Peyer's patch (tissue), 4 donors: ENCODE results near the gene TIMM17A. TPM values are rescaled to one million over a fixed set of nuclear protein-coding genes. Genes with fewer than 3 reads are reported as not detected.
"Not testable (repeated sequence)": the region's sequence is repeated elsewhere in the genome, so short reads cannot be mapped to it uniquely, and the experiment has no call there.

Experiments used
- DNase-seq, 3 donors: peaks; one replicate each; pipeline ENCODE4 v3.0.0-alpha.2; 2017 to 2019
- H3K27ac ChIP-seq, 4 donors: fragments of 200-600 bp; sonication (generic); one replicate each; pipeline ENCODE4 v1.5.1; 2016 to 2019
- H3K27me3 ChIP-seq, 2 donors: fragments of 200-600 bp; sonication (generic); one replicate each; pipeline ENCODE4 v1.5.1; 2019
- H3K36me3 ChIP-seq, 3 donors: fragments of 200-600 bp; sonication (generic); one replicate each; pipeline ENCODE4 v1.5.1; 2016 to 2019
- H3K4me1 ChIP-seq, 4 donors: fragments of 200-600 bp; sonication (generic); one replicate each; pipeline ENCODE4 v1.5.1; 2016 to 2019
- H3K4me3 ChIP-seq, 4 donors: fragments of 200-600 bp; sonication (generic); 1 replicate in 3 of 4; 2 replicates in 1 of 4; pipeline ENCODE4 v1.5.1; 2016 to 2019; ENCODE audit warnings: mild to moderate bottlenecking in 1 of 4
- H3K9me3 ChIP-seq, 4 donors: fragments of 200-600 bp; sonication (generic); one replicate each; pipeline ENCODE4 v1.5.1; 2016 to 2019; ENCODE audit warnings: mild to moderate bottlenecking in 1 of 4
- CTCF ChIP-seq, 6 experiments: fragments of 450-650 bp in 4 of 6; fragments of 200-600 bp in 2 of 6; sonication (generic) in 1 of 6; IDR thresholded peaks; one replicate each; pipeline ENCODE4 v1.5.1; 2017 to 2019; ENCODE audit warnings: antibody characterized with exemption in 6 of 6, mild to moderate bottlenecking in 3 of 6, moderate library complexity in 1 of 6
- POLR2A ChIP-seq, 2 donors: fragments of 450-650 bp; IDR thresholded peaks; one replicate each; pipeline ENCODE4 v1.5.1; 2017; ENCODE audit warnings: antibody characterized with exemption in 2 of 2, mild to moderate bottlenecking in 2 of 2, moderate library complexity in 2 of 2
- total RNA-seq, 4 donors: library from RNA; depleted of rRNA; stranded (reverse); fragments of >200 nt; gene quantifications; one replicate each; pipeline ENCODE4 v1.1.0, GENCODE V29; 2016

Gene TIMM17A
- total RNA-seq, 4 donors from 2014 or later = 20.6 to 31.0 (median 21.6) TPM

GRCh38 chr1:201958348-201958747 is 3.0 kb downstream of the TIMM17A start:
- H3K36me3 ChIP-seq = peaks cover 0 to 62% (median 0%) of the 10 kb centered on the region in 3 donors
- no peaks in the 10 kb centered on the region for H3K9me3 ChIP-seq
- no peak overlapping the region for H3K27ac ChIP-seq
- no peak overlapping the region for H3K4me3 ChIP-seq
- H3K4me1 ChIP-seq = peaks cover 0 to 13% (median 0%) of the 10 kb centered on the region in 4 donors
- no peaks in the 10 kb centered on the region for H3K27me3 ChIP-seq
- DNase-seq = no peak
- no peak for TF ChIP-seq POLR2A (IDR thresholded peaks at IDR 0.05)
- no peak for TF ChIP-seq CTCF (IDR thresholded peaks at IDR 0.05)

- not testable (repeated sequence) for DNase-seq, H3K27ac ChIP-seq, H3K4me1 ChIP-seq, H3K9me3 ChIP-seq, H3K4me3 ChIP-seq, H3K27me3 ChIP-seq
- H3K36me3 ChIP-seq = peaks cover 0 to 92% (median 0%) of the 10 kb centered on the region in 3 donors
These were observed 7.1 kb downstream of the TIMM17A start for GRCh38 chr1:201962382-201962781.

GRCh38 chr1:201964261-201964660 is 9.0 kb downstream of the TIMM17A start:
- no peak for DNase-seq

GRCh38 chr1:201966171-201966570 is 10.9 kb downstream of the TIMM17A start:
- Histone ChIP-seq H3K4me1 (no peaks in the 10 kb centered on the region), H3K4me3 (no peak overlapping the region), H3K27ac (no peak overlapping the region), H3K27me3 (no peaks in the 10 kb centered on the region), H3K9me3 (no peaks in the 10 kb centered on the region), H3K36me3 (peaks cover 0 to 90% (median 0%) of the 10 kb centered on the region in 3 donors)
- no peak for DNase-seq
- TF ChIP-seq CTCF (IDR thresholded peaks at IDR 0.05) (no peak), POLR2A (IDR thresholded peaks at IDR 0.05) (no peak)

More at GRCh38 chr1:201964261-201964660, 9.0 kb downstream of the TIMM17A start:
- TF ChIP-seq CTCF (IDR thresholded peaks at IDR 0.05) = no peak
- no peak for TF ChIP-seq POLR2A (IDR thresholded peaks at IDR 0.05)
- no peak overlapping the region for H3K27ac ChIP-seq
- no peaks in the 10 kb centered on the region for H3K4me1 ChIP-seq
- no peaks in the 10 kb centered on the region for H3K9me3 ChIP-seq
- peaks cover 0 to 92% (median 0%) of the 10 kb centered on the region in 3 donors for H3K36me3 ChIP-seq
- no peaks in the 10 kb centered on the region for H3K27me3 ChIP-seq
- H3K4me3 ChIP-seq = no peak overlapping the region

- Histone ChIP-seq H3K27ac (no peak overlapping the region), H3K4me3 (no peak overlapping the region), H3K36me3 (peaks cover 0 to 68% (median 0%) of the 10 kb centered on the region in 3 donors), H3K4me1 (peaks cover 0 to 4% (median 0%) of the 10 kb centered on the region in 4 donors), H3K27me3 (no peaks in the 10 kb centered on the region), H3K9me3 (no peaks in the 10 kb centered on the region)
- no peak for DNase-seq
- TF ChIP-seq POLR2A (IDR thresholded peaks at IDR 0.05) (no peak), CTCF (IDR thresholded peaks at IDR 0.05) (no peak)
These were observed 13.1 kb downstream of the TIMM17A start for GRCh38 chr1:201968202-201968925.

GRCh38 chr1:201970334-201971159 is 15.2 kb downstream of the TIMM17A start:
- no peaks in the 10 kb centered on the region for H3K9me3 ChIP-seq
- H3K27me3 ChIP-seq = no peaks in the 10 kb centered on the region
- DNase-seq = no peak
- TF ChIP-seq CTCF (IDR thresholded peaks at IDR 0.05) (no peak), POLR2A (IDR thresholded peaks at IDR 0.05) (no peak)
- no peak overlapping the region for H3K27ac ChIP-seq
- peaks cover 0 to 46% (median 0%) of the 10 kb centered on the region in 3 donors for H3K36me3 ChIP-seq
- no peak overlapping the region for H3K4me3 ChIP-seq
- H3K4me1 ChIP-seq = peaks cover 0 to 4% (median 0%) of the 10 kb centered on the region in 4 donors
